IPS DF 6.9 (cell line): Measurements from ENCODE around the gene CCNYL1.
"Not testable (repeated sequence)": the region's sequence is repeated elsewhere in the genome, so short reads cannot be mapped to it uniquely, and the experiment has no call there.

Experiments
- DNase-seq: peaks from one replicate; pipeline ENCODE4 v3.0.0-alpha.2; 2013; ENCODE audit warnings: low read depth, low spot score
- H3K27ac ChIP-seq: one replicate; pipeline ENCODE4 v1.5.1; 2013; ENCODE audit warnings: low read length, control low read depth
- H3K27me3 ChIP-seq: 2 replicates; pipeline ENCODE4 v1.6.1; 2013; ENCODE audit warnings: mild to moderate bottlenecking, low read length; ENCODE audit not compliant: control insufficient read depth, insufficient read depth
- H3K36me3 ChIP-seq: 2 replicates; pipeline ENCODE4 v1.6.1; 2013; ENCODE audit warnings: low read length; ENCODE audit not compliant: control insufficient read depth, insufficient read depth
- H3K4me1 ChIP-seq: 2 replicates; pipeline ENCODE4 v1.6.1; 2013; ENCODE audit warnings: low read length; ENCODE audit not compliant: control insufficient read depth, insufficient read depth
- H3K4me3 ChIP-seq: 2 replicates; pipeline ENCODE4 v1.5.1; 2013; ENCODE audit warnings: mild to moderate bottlenecking, low read length
- H3K9me3 ChIP-seq: 2 replicates; pipeline ENCODE4 v1.6.1; 2013; ENCODE audit warnings: low read length, inconsistent platforms; ENCODE audit not compliant: control insufficient read depth, insufficient read depth
- WGBS: extraction: QIAGEN DNeasy Blood & Tissue Kit; methylation state at CpG from one replicate; pipeline ENCODE4 v1.1.7; 2013; ENCODE audit warnings: mixed read lengths, missing lambda C conversion rate; ENCODE audit not compliant: insufficient read length, insufficient coverage; 5-methylcytosine and 5-hydroxymethylcytosine counted together

CCNYL1 gene

GRCh38 chr2:207734636-207735512 lies 23.4 kb downstream of the CCNYL1 start:
- DNase-seq = no peak
- Histone ChIP-seq H3K36me3 (peaks cover 4% of the 10 kb centered on the region; the same call in 1 of the 2 replicates), H3K4me3 (no peak overlapping the region), H3K4me1 (no peaks in the 10 kb centered on the region), H3K27me3 (no peaks in the 10 kb centered on the region), H3K9me3 (no peaks in the 10 kb centered on the region), H3K27ac (no peak overlapping the region)
- WGBS = no CpG with 5 or more reads among the region's 4 CpGs

GRCh38 chr2:207735513-207735859 lies 24.0 kb downstream of the CCNYL1 start:
- not testable (repeated sequence) for H3K27me3 ChIP-seq, DNase-seq, H3K4me3 ChIP-seq, H3K4me1 ChIP-seq, H3K36me3 ChIP-seq, H3K9me3 ChIP-seq, H3K27ac ChIP-seq
- WGBS = no CpG with 5 or more reads among the region's 9 CpGs

- no peak overlapping the region for H3K4me3 ChIP-seq
- no peaks in the 10 kb centered on the region for H3K4me1 ChIP-seq
- no peaks in the 10 kb centered on the region for H3K36me3 ChIP-seq
- no peaks in the 10 kb centered on the region for H3K27me3 ChIP-seq
- no peak overlapping the region for H3K27ac ChIP-seq
- no peaks in the 10 kb centered on the region for H3K9me3 ChIP-seq
- no peak for DNase-seq
These were observed 32.1 kb downstream of the CCNYL1 start for GRCh38 chr2:207743514-207743913.

DNA sequence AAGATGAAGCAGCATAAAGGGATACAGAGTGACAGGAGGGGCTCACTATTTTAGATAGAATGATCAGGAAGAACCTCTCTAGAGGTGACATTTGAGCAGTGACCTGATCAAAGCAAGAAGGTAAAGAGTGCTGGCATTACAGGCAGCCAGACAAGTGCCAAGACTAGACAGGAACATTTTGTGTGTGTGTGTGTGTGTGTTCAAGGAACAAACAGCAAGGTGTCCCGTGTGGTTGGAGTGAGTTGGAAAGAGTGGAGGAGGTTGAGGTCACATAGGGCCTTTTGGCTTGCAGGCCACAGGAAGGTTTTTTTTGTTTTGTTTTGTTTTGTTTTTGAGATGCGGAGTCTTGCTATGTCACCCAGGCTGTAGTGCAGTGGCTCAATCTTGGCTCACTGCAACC lies 32.6 kb downstream of the CCNYL1 start:
- Histone ChIP-seq H3K27me3 (no peaks in the 10 kb centered on the region), H3K9me3 (no peaks in the 10 kb centered on the region), H3K4me1 (no peaks in the 10 kb centered on the region), H3K4me3 (no peak overlapping the region), H3K36me3 (no peaks in the 10 kb centered on the region), H3K27ac (no peak overlapping the region)
- no peak for DNase-seq
- WGBS = no CpG with 5 or more reads among the region's 2 CpGs

DNA sequence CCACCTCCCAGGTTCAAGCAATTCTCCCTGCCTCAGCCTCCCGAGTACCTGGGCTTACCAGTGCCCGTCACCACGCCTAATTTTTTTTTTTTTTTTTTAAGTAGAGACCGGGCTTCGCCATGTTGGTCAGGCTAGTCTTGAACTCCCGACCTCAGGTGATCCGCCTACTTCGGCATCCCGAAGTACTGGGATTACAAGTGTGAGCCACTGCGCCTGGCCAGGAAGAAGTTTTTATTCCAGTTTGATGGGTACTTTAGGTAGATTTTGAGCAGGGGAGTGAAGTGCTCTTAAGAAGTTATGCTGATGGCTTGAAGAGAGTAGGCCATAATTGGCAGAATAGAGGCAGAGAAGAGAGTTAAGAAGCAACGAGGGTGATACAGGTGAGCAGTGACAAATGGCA lies 33.0 kb downstream of the CCNYL1 start:
- DNase-seq = no peak
- no peaks in the 10 kb centered on the region for H3K27me3 ChIP-seq
- no peaks in the 10 kb centered on the region for H3K36me3 ChIP-seq
- H3K9me3 ChIP-seq = no peaks in the 10 kb centered on the region
- H3K27ac ChIP-seq = no peak overlapping the region
- no CpG with 5 or more reads among the region's 11 CpGs for WGBS
- H3K4me1 ChIP-seq = no peaks in the 10 kb centered on the region
- H3K4me3 ChIP-seq = no peak overlapping the region

GRCh38 chr2:207746131-207746530 lies 34.7 kb downstream of the CCNYL1 start:
- no CpG with 5 or more reads among the region's 1 CpG for WGBS
- DNase-seq = no peak
- Histone ChIP-seq H3K4me3 (no peak overlapping the region), H3K27ac (no peak overlapping the region), H3K4me1 (no peaks in the 10 kb centered on the region), H3K9me3 (no peaks in the 10 kb centered on the region), H3K27me3 (no peaks in the 10 kb centered on the region), H3K36me3 (no peaks in the 10 kb centered on the region; the same call in 1 of the 2 replicates)

GRCh38 chr2:207747653-207748560 lies 36.5 kb downstream of the CCNYL1 start:
- H3K4me3 ChIP-seq = no peak overlapping the region
- no peaks in the 10 kb centered on the region; the same call in 1 of the 2 replicates for H3K36me3 ChIP-seq
- H3K27ac ChIP-seq = no peak overlapping the region
- DNase-seq = no peak
- no CpG with 5 or more reads among the region's 15 CpGs for WGBS
- H3K9me3 ChIP-seq = no peaks in the 10 kb centered on the region
- H3K27me3 ChIP-seq = no peaks in the 10 kb centered on the region
- no peaks in the 10 kb centered on the region for H3K4me1 ChIP-seq

GRCh38 chr2:207748993-207749392 lies 37.6 kb downstream of the CCNYL1 start:
- H3K4me3 ChIP-seq = no peak overlapping the region
- no peaks in the 10 kb centered on the region; the same call in 1 of the 2 replicates for H3K36me3 ChIP-seq
- H3K9me3 ChIP-seq = no peaks in the 10 kb centered on the region
- H3K4me1 ChIP-seq = no peaks in the 10 kb centered on the region
- no peak overlapping the region for H3K27ac ChIP-seq
- no peak for DNase-seq
- H3K27me3 ChIP-seq = no peaks in the 10 kb centered on the region

DNA sequence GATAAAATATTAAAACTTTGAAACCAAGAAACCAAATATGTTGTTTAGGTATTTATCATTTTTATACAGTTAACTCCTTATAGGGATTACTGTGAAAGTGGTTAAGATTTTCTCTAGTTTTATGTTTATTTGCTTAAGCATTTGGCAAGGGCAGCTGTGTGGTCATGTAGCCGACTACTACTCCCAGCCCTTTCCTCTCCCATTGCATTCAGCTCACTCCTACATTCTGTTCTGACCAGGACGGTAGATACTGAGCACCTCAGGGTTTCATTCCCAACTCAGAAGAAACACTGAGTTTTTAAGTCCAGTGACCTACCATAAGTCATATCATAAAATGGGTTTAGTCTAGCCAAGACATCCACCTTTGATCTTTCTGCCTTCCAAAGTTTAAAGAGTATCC lies 38.4 kb downstream of the CCNYL1 start:
- Histone ChIP-seq H3K9me3 (no peaks in the 10 kb centered on the region), H3K4me3 (no peak overlapping the region), H3K36me3 (no peaks in the 10 kb centered on the region; the same call in 1 of the 2 replicates), H3K27ac (no peak overlapping the region), H3K27me3 (no peaks in the 10 kb centered on the region), H3K4me1 (no peaks in the 10 kb centered on the region)
- no peak for DNase-seq
- WGBS = no CpG with 5 or more reads among the region's 2 CpGs

DNA sequence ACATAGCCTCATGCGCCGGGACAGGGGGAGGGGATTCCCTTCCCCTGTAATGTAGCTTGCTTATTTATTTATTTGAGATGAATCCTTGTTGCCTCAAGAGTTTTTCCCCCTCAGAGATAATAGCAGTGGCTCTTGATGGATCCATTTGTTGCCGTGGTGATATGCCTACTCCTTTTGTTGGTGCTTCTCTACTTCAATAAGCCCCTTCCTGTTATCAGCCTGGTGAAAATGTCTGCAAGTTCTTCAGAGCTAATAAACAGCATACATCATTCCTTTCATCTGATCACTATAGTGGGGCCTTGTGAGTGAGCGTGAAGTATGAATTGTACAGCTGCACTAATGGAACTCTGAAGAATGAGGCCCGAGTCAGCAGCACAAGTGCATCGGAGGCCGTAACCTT lies 38.9 kb downstream of the CCNYL1 start:
- no peak for DNase-seq
- Histone ChIP-seq H3K4me1 (no peaks in the 10 kb centered on the region), H3K27me3 (no peaks in the 10 kb centered on the region), H3K36me3 (no peaks in the 10 kb centered on the region; the same call in 1 of the 2 replicates), H3K4me3 (no peak overlapping the region), H3K9me3 (no peaks in the 10 kb centered on the region), H3K27ac (no peak overlapping the region)
- no CpG with 5 or more reads among the region's 7 CpGs for WGBS
